Type B pancreatic cell (in vitro differentiated cells): ENCODE results near the gene RAB25. TPM values are rescaled to one million over a fixed set of nuclear protein-coding genes. Genes with fewer than 3 reads are reported as not detected.

Experiments
- DNase-seq: peaks from one replicate; pipeline ENCODE4 v3.0.0; 2021; ENCODE audit warnings: mixed read lengths; ENCODE audit not compliant: unreplicated experiment; ENCODE audit errors: extremely low spot score
- H3K27ac Mint-ChIP-seq: 2 replicates; pipeline ENCODE4 v1.8.0; 2021; ENCODE audit warnings: mild to moderate bottlenecking, mixed read lengths
- H3K27me3 Mint-ChIP-seq: 2 replicates; pipeline ENCODE4 v1.8.0; 2021; ENCODE audit warnings: mixed read lengths
- H3K36me3 Mint-ChIP-seq: 2 replicates; pipeline ENCODE4 v1.8.0; 2021; ENCODE audit warnings: mixed read lengths
- H3K4me1 Mint-ChIP-seq: one replicate; pipeline ENCODE4 v1.8.0; 2021; ENCODE audit warnings: mixed read lengths; ENCODE audit not compliant: unreplicated experiment
- H3K4me3 Mint-ChIP-seq: 2 replicates; pipeline ENCODE4 v1.8.0; 2021; ENCODE audit warnings: mild to moderate bottlenecking, mixed read lengths
- H3K9me3 Mint-ChIP-seq: 2 replicates; pipeline ENCODE4 v1.8.0; 2021; ENCODE audit warnings: mixed read lengths
- total RNA-seq: library from RNA; stranded (reverse); gene quantifications from 2 replicates; pipeline ENCODE4 v1.2.1, GENCODE V29; 2021; ENCODE audit warnings: low replicate concordance
- TF ChIP-seq, protein P1 (sequence below): fragments of 200-600 bp; sonication (generic); conservative IDR thresholded peaks from 2 replicates; pipeline ENCODE4 v1.5.0; 2021; ENCODE audit warnings: antibody characterized with exemption, mild to moderate bottlenecking

Gene RAB25
- total RNA-seq, 1 donor from 2014 or later, result 97.9 TPM

DNA sequence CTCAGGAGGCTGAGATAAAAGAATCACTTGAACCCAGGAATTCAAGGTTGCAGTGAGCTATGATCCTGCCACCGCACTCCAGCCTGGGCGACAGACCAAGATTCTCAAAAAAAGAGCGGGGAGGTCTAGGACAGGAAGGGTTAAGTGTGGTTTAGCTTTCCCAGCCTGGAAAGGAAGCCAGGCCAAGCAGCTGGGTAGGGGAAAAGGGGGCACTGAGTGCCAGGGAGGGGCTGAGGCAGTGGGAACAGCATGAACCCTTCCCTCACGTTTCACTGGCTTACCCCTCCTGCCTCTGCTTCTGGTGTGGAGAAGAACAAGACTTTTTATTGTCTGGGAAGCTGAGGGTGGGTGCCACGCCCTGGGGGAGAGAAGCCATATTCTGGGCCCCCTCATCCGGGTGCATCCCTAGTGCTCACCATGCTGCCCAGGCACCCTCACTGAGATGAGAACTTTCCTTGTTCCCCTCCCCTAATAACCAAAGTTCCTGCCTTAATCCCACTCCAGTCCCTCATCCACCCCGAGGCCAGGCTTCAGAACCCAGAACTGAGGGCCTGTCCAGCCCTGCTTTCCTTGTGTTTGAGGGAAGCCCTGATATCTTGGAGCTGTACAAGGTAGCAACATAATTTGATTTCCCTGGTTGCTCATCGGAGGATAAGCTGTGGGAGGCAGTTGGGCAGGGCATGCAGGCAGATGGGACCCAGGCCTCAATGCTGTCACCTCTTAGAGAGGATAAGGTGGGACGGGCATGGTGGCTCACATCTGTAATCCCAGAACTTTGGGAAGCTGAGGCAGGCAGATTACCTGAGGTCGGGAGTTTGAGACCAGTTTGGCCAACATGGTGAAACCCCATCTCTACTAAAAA is 51.5 kb downstream of the RAB25 start:
- no peaks in the 10 kb centered on the region for H3K36me3 Mint-ChIP-seq
- no peaks in the 10 kb centered on the region for H3K9me3 Mint-ChIP-seq
- TF ChIP-seq, protein P1, sequence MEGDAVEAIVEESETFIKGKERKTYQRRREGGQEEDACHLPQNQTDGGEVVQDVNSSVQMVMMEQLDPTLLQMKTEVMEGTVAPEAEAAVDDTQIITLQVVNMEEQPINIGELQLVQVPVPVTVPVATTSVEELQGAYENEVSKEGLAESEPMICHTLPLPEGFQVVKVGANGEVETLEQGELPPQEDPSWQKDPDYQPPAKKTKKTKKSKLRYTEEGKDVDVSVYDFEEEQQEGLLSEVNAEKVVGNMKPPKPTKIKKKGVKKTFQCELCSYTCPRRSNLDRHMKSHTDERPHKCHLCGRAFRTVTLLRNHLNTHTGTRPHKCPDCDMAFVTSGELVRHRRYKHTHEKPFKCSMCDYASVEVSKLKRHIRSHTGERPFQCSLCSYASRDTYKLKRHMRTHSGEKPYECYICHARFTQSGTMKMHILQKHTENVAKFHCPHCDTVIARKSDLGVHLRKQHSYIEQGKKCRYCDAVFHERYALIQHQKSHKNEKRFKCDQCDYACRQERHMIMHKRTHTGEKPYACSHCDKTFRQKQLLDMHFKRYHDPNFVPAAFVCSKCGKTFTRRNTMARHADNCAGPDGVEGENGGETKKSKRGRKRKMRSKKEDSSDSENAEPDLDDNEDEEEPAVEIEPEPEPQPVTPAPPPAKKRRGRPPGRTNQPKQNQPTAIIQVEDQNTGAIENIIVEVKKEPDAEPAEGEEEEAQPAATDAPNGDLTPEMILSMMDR, result no peak
- peak overlapping the region; percentile 59 for H3K27ac Mint-ChIP-seq
- no peaks in the 10 kb centered on the region for H3K27me3 Mint-ChIP-seq
- H3K4me3 Mint-ChIP-seq, result peak overlapping the region; percentile 77
- peaks cover 11% of the 10 kb centered on the region for H3K4me1 Mint-ChIP-seq
- DNase-seq, result no peak

DNA sequence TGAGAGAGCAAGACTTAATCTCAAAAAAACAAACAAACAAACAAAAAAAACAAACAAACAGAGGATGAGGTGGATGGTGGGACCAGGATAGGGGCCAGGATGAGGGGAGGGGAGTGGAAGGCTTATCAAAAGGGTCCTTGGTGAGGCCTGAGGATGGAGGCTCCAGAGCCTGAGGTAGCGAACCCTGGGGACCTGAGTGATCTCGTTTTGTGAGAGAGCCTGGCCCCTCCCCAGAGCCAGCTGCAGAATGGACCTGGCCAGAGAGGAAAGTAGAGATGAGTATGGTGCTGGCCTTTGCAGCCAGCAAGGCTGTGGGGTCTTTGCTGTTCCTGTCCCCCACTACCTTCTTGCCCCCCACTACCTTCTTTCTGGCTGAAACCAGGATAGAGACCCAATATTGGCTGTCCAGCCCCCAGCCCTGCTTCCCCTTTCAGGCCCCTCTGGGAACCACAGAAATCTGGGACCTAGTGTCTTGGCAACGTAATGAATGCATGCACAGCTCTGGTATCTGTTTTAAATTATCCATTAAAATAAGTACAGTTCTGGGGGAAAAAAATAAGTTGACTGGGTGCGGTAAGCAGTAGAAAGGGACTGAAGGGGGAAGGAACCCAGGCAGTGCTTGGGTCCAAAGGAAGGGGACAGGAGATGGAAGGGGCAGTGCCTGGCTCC is 52.5 kb downstream of the RAB25 start:
- Mint-ChIP-seq H3K4me3 (peak overlapping the region; percentile 78), H3K27me3 (no peaks in the 10 kb centered on the region), H3K4me1 (peaks cover 11% of the 10 kb centered on the region), H3K36me3 (peaks cover 3% of the 10 kb centered on the region), H3K27ac (peak overlapping the region; percentile 85), H3K9me3 (no peaks in the 10 kb centered on the region)
- no peak for DNase-seq
- TF ChIP-seq, protein P1, result no peak

DNA sequence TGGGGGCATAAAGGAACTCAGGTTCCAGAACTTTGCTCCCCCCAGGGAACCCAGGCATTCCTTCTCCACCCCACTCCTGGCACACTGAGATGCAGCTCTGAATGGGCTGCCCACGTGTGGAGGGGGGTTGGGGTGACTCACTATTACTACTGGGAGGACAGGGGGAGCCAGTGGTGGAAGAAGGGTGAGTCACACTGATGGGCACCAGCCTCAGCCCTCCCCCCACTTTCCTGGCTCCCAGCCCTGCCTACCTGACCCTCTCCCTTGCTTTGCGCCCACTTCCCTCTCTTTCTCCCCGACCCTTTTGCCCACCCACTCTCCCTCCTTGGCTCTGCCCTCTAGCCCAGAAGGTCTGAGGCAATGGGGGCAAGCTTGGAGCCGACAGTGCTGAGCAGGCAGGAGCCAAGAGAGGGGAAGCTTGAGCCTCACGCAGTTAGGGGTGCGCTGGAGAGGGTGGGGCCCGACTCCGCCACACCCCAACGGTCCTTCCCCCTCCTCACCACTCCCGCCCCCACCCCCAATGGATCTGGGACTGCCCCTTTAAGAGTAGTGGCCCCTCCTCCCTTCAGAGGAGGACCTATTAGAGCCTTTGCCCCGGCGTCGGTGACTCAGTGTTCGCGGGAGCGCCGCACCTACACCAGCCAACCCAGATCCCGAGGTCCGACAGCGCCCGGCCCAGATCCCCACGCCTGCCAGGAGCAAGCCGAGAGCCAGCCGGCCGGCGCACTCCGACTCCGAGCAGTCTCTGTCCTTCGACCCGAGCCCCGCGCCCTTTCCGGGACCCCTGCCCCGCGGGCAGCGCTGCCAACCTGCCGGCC is 53.4 kb downstream of the RAB25 start, which contains the start of gene LMNA:
Gene LMNA, plus strand, starts transcription at position 611 of the 818 bp plus-strand sequence. CDS start 208 bp downstream, outside the sequence.
- H3K4me1 Mint-ChIP-seq, result peaks cover 11% of the 10 kb centered on the region
- H3K36me3 Mint-ChIP-seq, result peaks cover 3% of the 10 kb centered on the region
- TF ChIP-seq, protein P1, result no peak
- DNase-seq, result no peak
- no peaks in the 10 kb centered on the region for H3K9me3 Mint-ChIP-seq
- no peaks in the 10 kb centered on the region for H3K27me3 Mint-ChIP-seq
- peak within 1 kb of the TSS; percentile 95 for H3K27ac Mint-ChIP-seq
- peak within 1 kb of the TSS; percentile 95 for H3K4me3 Mint-ChIP-seq

DNA sequence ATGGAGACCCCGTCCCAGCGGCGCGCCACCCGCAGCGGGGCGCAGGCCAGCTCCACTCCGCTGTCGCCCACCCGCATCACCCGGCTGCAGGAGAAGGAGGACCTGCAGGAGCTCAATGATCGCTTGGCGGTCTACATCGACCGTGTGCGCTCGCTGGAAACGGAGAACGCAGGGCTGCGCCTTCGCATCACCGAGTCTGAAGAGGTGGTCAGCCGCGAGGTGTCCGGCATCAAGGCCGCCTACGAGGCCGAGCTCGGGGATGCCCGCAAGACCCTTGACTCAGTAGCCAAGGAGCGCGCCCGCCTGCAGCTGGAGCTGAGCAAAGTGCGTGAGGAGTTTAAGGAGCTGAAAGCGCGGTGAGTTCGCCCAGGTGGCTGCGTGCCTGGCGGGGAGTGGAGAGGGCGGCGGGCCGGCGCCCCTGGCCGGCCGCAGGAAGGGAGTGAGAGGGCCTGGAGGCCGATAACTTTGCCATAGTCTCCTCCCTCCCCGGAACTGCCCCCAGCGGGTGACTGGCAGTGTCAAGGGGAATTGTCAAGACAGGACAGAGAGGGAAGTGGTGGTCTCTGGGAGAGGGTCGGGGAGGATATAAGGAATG is 54.1 kb downstream of the RAB25 start:
- TF ChIP-seq, protein P1, result no peak
- no peaks in the 10 kb centered on the region for H3K27me3 Mint-ChIP-seq
- H3K27ac Mint-ChIP-seq, result peak overlapping the region; percentile 95
- DNase-seq, result no peak
- peaks cover 4% of the 10 kb centered on the region for H3K36me3 Mint-ChIP-seq
- H3K9me3 Mint-ChIP-seq, result no peaks in the 10 kb centered on the region
- peak overlapping the region; percentile 95 for H3K4me3 Mint-ChIP-seq
- peaks cover 15% of the 10 kb centered on the region for H3K4me1 Mint-ChIP-seq
